ENCODE results near the gene FOXF2.

Gene FOXF2

GRCh38 chr6:1390133-1390945 lies 963 bp downstream of the FOXF2 start:
- DNase-seq (ENCODE audit: low read depth in 1 of 2, low spot score in 1 of 2), result no peak

- no peak for DNase-seq (ENCODE audit: low read depth in 1 of 2, low spot score in 1 of 2)
Observed at GRCh38 chr6:1390946-1391799, 1.8 kb downstream of the FOXF2 start.

GRCh38 chr6:1391800-1392309 lies 2.5 kb downstream of the FOXF2 start:
- no peak for DNase-seq (ENCODE audit: low read depth in 1 of 2, low spot score in 1 of 2)

GRCh38 chr6:1392813-1393640 lies 3.7 kb downstream of the FOXF2 start:
- DNase-seq (ENCODE audit: low read depth in 1 of 2, low spot score in 1 of 2), result no peak

- DNase-seq (ENCODE audit: low read depth in 1 of 2, low spot score in 1 of 2), result no peak
Observed at GRCh38 chr6:1393641-1394283, 4.4 kb downstream of the FOXF2 start.

GRCh38 chr6:1394514-1395463 lies 5.4 kb downstream of the FOXF2 start:
- no peak for DNase-seq (ENCODE audit: low read depth in 1 of 2, low spot score in 1 of 2)

- DNase-seq (ENCODE audit: low read depth in 1 of 2, low spot score in 1 of 2), result no peak
Observed at GRCh38 chr6:1395506-1395905, 6.1 kb downstream of the FOXF2 start.

GRCh38 chr6:1395941-1396908 lies 6.8 kb downstream of the FOXF2 start:
- no peak for DNase-seq (ENCODE audit: low read depth in 1 of 2, low spot score in 1 of 2)

GRCh38 chr6:1396952-1397868 lies 7.8 kb downstream of the FOXF2 start:
- DNase-seq (ENCODE audit: low read depth in 1 of 2, low spot score in 1 of 2), result peak; percentile 42 to 53

GRCh38 chr6:1399085-1399780 lies 9.9 kb downstream of the FOXF2 start:
- DNase-seq (ENCODE audit: low read depth in 1 of 2, low spot score in 1 of 2), result no peak

- no peak for DNase-seq (ENCODE audit: low read depth in 1 of 2, low spot score in 1 of 2)
Observed at GRCh38 chr6:1400126-1400850, 10.9 kb downstream of the FOXF2 start.

- DNase-seq (ENCODE audit: low read depth in 1 of 2, low spot score in 1 of 2), result no peak
Observed at GRCh38 chr6:1402369-1402768, 13.0 kb downstream of the FOXF2 start.

- DNase-seq (ENCODE audit: low read depth in 1 of 2, low spot score in 1 of 2), result no peak
Observed at GRCh38 chr6:1402868-1403267, 13.5 kb downstream of the FOXF2 start.

- no peak for DNase-seq (ENCODE audit: low read depth in 1 of 2, low spot score in 1 of 2)
Observed at GRCh38 chr6:1403851-1404712, 14.7 kb downstream of the FOXF2 start.

- DNase-seq (ENCODE audit: low read depth in 1 of 2, low spot score in 1 of 2), result no peak
Observed at GRCh38 chr6:1404713-1405098, 15.3 kb downstream of the FOXF2 start.
